Subcutaneous adipose tissue (tissue), 4 donors: Measurements from ENCODE around the gene RNF13. TPM values are rescaled to one million over a fixed set of nuclear protein-coding genes. Genes with fewer than 3 reads are reported as not detected.

ENCODE experiments used
- CTCF ChIP-seq: fragments of 450-650 bp; IDR thresholded peaks from one replicate; pipeline ENCODE4 v1.5.1; 2016; ENCODE audit warnings: low read depth, mild to moderate bottlenecking, control low read depth, antibody characterized with exemption, moderate library complexity
- total RNA-seq, 4 donors: library from RNA; depleted of rRNA; stranded (reverse); fragments of >200 nt; gene quantifications; one replicate each; pipeline ENCODE4 v1.1.0, GENCODE V29; 2016

The RNF13 gene
- total RNA-seq, result 100 to 1,000 TPM in 3 of 4 donors, 10 to 100 TPM in 1; 81.0 to 188 (median 128) TPM

- no peak for TF ChIP-seq CTCF
Measured at GRCh38 chr3:149812606-149813366, at the start of gene RNF13. RNF13 (plus strand) TSS chr3:149813215; CDS start chr3:149846027, 32,812 bp downstream.

DNA sequence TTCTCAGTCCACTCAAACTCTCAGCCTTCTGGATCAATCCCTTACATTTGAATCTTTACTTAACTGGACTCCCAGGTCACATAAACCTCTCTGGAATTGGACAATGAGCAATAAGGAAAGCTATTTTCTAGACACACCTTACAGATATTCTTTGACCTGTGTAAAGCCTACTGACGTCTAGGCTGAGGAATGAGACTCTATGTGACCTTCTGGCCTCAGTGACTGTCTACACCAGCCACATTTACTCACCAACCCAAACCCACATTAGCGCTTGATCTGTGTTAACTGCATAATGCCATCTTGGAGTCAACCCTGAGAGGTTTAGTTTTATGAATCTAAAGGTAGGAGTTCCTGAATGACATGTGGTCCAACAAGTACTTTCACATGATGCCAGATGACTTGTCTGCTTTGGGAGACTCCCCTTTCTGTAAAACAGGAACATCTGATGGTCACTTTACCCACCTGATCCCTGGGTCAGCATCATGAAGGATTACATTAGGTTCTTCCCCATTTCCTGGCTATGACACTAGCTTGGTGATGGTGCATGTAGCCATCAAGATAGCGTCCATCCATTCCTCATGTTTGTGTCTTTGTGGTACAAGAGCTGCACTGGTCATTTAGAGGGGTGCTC, 49.3 kb upstream of the RNF13 start:
- no peak for TF ChIP-seq CTCF

GRCh38 chr3:149764302-149764701, 48.7 kb upstream of the RNF13 start:
- no peak for TF ChIP-seq CTCF

DNA sequence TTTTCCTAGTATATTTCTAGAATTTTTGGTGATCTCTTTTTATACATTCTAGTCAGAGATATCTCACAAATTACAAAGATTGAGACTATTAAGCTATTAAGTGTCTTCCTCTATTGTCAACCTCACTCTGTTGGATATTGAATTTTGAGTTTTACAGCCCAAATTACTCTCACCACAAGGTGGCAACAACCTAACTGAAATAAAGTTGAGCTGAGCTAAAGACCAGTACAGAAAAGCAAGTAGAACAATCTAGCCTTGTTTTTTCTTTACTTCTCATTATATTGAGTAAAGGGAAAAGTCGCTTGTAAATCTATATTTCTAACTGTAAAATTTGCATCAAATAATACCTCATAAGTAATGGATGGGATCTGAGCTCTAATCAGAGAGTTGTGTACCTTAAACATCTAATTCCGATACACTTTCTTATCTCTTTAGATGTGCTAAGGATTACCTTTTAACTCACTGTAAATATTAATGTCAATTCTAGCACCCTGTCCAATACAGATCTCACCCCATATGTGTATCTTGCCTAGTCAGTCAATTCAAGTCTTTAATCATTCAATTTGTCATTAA, 47.2 kb upstream of the RNF13 start:
- no peak for TF ChIP-seq CTCF

DNA sequence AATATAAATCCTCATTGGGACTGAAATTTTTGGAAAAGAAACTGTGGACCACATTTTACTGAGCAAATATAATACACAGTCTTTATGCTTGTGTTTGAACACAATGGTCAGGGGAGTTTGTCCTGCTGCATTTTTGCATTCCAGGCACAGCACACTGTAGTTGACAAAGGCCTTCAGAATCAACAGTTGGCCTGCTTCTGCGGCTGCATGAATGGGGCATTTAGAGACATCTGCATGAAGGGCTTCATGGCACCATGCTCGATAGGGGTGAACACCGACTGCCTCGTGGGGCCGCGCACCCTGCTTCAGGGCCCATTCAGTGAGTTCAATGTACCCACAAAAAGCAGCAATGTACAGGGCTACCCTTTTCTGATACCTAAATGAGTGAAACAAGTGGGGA, 45.3 kb upstream of the RNF13 start:
- no peak for TF ChIP-seq CTCF

DNA sequence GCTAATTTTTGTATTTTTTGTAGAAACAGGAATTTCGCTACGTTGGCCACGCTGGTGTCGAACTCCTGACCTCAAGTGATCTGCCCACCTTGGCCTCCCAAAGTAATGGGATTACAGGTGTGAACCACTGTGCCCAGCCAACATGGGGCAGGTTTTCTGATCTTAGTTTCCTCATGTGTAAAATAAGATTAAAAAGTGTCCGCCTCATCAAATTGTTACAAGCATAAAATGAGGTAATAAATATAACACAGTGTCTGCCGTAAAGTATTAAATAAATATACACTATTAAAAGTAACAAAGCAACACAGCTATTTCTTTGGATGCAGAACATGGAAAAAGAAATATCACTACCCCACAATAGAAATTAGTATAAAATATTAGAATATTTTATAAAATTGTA, 44.3 kb upstream of the RNF13 start:
- no peak for TF ChIP-seq CTCF

GRCh38 chr3:149770246-149770645, 42.8 kb upstream of the RNF13 start:
- TF ChIP-seq CTCF, result no peak
